Measurements from ENCODE around the gene CAVIN1.

GRCh38 chr17:42361781-42362186, 61.3 kb downstream of the CAVIN1 start:
- TF ChIP-seq EZH2 (IDR thresholded peaks at IDR 0.05; ENCODE audit: borderline replicate concordance, low read length), result no peak
- no peak for TF ChIP-seq CTCF (conservative IDR thresholded peaks at IDR 0.05 in 1 of 2, IDR thresholded peaks at IDR 0.05 in 1 of 2; ENCODE audit: extremely low read depth in 1 of 2, insufficient read depth in 1 of 2, low read depth in 1 of 2, low read length in 2 of 2)
